ENCODE data around the gene R3HDM4. TPM values are rescaled to one million over a fixed set of nuclear protein-coding genes. Genes with fewer than 3 reads are reported as not detected.

The R3HDM4 gene
- total and polyA plus RNA-seq, 9 of the 15 experiments (the other 6 are each of a cell fraction or from before 2014, with no cell fraction given) = 3.2 to 154 (median 59.0) TPM

DNA sequence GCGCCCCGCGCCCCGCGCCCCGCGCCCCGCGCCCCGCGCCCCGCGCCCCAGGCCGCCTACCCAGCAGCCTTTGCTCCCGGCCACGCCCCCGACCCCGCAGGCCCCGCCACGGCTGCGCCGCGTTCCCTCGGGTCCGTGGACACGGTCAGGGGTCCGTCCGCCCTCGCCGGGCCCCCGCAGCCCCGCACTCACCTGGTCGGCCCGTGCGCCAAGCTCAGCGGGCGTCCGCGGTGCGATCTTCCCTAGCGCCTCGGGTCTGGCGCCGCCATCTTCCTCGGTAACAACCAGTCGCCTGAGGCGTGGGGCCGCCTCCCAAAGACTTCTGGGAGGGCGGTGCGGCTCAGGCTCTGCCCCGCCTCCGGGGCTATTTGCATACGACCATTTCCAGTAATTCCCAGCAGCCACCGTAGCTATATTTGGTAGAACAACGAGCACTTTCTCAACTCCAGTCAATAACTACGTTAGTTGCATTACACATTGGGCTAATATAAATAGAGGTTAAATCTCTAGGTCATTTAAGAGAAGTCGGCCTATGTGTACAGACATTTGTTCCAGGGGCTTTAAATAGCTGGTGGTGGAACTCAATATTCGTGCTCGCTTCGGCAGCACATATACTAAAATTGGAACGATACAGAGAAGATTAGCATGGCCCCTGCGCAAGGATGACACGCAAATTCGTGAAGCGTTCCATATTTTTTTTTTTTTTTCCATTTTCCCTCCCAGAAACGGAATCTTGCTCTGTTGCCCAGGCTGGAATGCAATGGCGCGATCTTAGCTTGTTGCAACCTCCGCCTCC lies 19.9 kb downstream of the R3HDM4 start, which contains the start of the genes MED16 and RNU6-9 (continued):
- TF ChIP-seq RBM34 (IDR thresholded peaks at IDR 0.05; ENCODE audit: borderline replicate concordance, insufficient read depth, low read length) (no peak), WHSC1 (IDR thresholded peaks at IDR 0.05; ENCODE audit: low read length) (no peak), POLR2H (tag; IDR thresholded peaks at IDR 0.05; ENCODE audit: low read depth) (peak; percentile 99), RBFOX2 (IDR thresholded peaks at IDR 0.05; ENCODE audit: low read depth, low read length) (peak; percentile 93), XRCC5 (IDR thresholded peaks at IDR 0.05; ENCODE audit: low read depth, low read length) (no peak), FOXK2 (conservative IDR thresholded peaks at IDR 0.05 in 1 of 2, IDR thresholded peaks at IDR 0.05 in 1 of 2; ENCODE audit: low read depth in 2 of 2) (no peak), TEAD2 (tag; IDR thresholded peaks at IDR 0.05) (no peak), SLC30A9 (CRISPR knock-in tag; IDR thresholded peaks at IDR 0.05) (no peak), YBX1 (IDR thresholded peaks at IDR 0.05) (no peak), ZEB2 (IDR thresholded peaks at IDR 0.05) (peak; percentile 25; the same call in 1 of the 2 replicates), KAT7 (CRISPR knock-in tag; IDR thresholded peaks at IDR 0.05; ENCODE audit: borderline replicate concordance) (no peak), TARDBP (IDR thresholded peaks at IDR 0.05) (no peak), NCOA4 (IDR thresholded peaks at IDR 0.05; ENCODE audit: partially characterized antibody) (no peak), ZFP91 (CRISPR knock-in tag; IDR thresholded peaks at IDR 0.05) (no peak), SP2 (IDR thresholded peaks at IDR 0.05; ENCODE audit: extremely low read depth, low read depth, low read length, poor library complexity, severe bottlenecking) (no peak), SRSF9 (IDR thresholded peaks at IDR 0.05; ENCODE audit: borderline replicate concordance, low read depth, low read length) (no peak), SUPT5H (IDR thresholded peaks at IDR 0.05) (peak; percentile 73), CREB1 (IDR thresholded peaks at IDR 0.05) (no peak), CREB1 (CRISPR knock-in tag; IDR thresholded peaks at IDR 0.05) (peak; percentile 41; the same call in 1 of the 2 replicates), ZNF57 (CRISPR knock-in tag; IDR thresholded peaks at IDR 0.05) (no peak), ZNF445 (CRISPR knock-in tag; IDR thresholded peaks at IDR 0.05; ENCODE audit: low read depth) (no peak), NR2C1 (IDR thresholded peaks at IDR 0.05) (no peak), NR2C1 (tag; IDR thresholded peaks at IDR 0.05) (no peak), RAD51 (IDR thresholded peaks at IDR 0.05; ENCODE audit: borderline replicate concordance, low read depth) (no peak), ILK (tag; IDR thresholded peaks at IDR 0.05; ENCODE audit: borderline replicate concordance, low read depth) (no peak)
- TF ChIP-seq, protein P1, sequence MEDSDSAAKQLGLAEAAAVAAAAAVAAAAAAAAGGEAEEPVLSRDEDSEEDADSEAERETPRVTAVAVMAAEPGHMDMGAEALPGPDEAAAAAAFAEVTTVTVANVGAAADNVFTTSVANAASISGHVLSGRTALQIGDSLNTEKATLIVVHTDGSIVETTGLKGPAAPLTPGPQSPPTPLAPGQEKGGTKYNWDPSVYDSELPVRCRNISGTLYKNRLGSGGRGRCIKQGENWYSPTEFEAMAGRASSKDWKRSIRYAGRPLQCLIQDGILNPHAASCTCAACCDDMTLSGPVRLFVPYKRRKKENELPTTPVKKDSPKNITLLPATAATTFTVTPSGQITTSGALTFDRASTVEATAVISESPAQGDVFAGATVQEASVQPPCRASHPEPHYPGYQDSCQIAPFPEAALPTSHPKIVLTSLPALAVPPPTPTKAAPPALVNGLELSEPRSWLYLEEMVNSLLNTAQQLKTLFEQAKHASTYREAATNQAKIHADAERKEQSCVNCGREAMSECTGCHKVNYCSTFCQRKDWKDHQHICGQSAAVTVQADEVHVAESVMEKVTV (CRISPR knock-in tag; IDR thresholded peaks at IDR 0.05) = peak; percentile 35; the same call in 1 of the 2 replicates
- TF ChIP-seq, protein P2, sequence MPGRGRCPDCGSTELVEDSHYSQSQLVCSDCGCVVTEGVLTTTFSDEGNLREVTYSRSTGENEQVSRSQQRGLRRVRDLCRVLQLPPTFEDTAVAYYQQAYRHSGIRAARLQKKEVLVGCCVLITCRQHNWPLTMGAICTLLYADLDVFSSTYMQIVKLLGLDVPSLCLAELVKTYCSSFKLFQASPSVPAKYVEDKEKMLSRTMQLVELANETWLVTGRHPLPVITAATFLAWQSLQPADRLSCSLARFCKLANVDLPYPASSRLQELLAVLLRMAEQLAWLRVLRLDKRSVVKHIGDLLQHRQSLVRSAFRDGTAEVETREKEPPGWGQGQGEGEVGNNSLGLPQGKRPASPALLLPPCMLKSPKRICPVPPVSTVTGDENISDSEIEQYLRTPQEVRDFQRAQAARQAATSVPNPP (IDR thresholded peaks at IDR 0.05; ENCODE audit: borderline replicate concordance, insufficient read depth, insufficient read length) = peak; percentile 96

All from K562 (cell line).